ENCODE results near the gene MYH14. TPM values are rescaled to one million over a fixed set of nuclear protein-coding genes. Genes with fewer than 3 reads are reported as not detected.
"Not testable (repeated sequence)": the region's sequence is repeated elsewhere in the genome, so short reads cannot be mapped to it uniquely, and the experiment has no call there.

Gene MYH14
- total RNA-seq, 2 experiments from 2014 or later = not detected

DNA sequence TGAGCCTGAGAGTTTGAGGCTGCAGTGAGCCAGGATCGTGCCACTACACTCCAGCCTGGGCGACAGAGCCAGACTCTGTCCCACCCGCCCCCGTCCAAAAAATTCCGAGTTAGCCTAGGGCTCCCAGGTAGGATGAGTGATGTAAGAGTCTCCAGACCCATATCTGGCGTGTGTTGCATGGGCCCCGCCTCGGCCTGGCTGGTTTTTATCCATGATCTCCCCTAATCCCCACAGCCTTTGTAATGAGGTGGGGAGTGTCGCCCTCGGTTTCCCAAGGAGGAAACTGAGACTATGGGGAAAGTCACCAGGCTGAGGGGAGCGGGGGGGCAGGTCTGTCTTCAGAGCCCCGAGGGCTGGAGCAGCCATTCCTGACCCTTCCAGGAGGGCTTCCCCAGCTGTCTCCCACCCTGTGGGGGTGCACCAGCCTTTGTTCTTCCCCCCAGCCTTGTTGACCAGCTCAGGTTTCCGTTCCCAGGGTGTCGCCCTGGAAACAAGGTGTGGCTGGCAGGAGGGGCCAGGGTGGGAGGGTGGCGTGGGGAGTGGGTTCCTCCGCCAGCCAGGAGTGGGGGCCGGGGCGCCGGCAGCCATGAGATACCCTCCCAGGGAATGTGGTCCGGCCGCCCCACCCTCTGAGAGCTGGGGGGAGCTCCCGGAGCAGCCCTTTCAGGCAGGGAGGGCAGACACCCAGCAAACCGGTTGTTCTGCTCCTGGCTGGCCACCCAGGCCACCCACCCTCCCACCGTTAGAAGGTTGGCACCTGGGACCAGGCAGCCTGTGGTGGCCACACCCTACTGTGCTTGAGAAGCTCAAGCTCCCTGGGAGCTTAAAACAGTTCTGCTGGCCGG is 11.5 kb downstream of the MYH14 start:
- intact Hi-C loops (cut with micrococcal nuclease) = no loop called here
- H3K27ac Mint-ChIP-seq = no peak overlapping the region
- peaks cover 1% of the 10 kb centered on the region for H3K9me3 Mint-ChIP-seq
- CTCF ChIA-PET = no interaction called here
- peaks cover 10% of the 10 kb centered on the region for H3K27me3 Mint-ChIP-seq (ENCODE audit: low read depth)
- no peaks in the 10 kb centered on the region for H3K36me3 Mint-ChIP-seq (ENCODE audit: low read depth)
- no peaks in the 10 kb centered on the region for H3K4me1 Mint-ChIP-seq (ENCODE audit: low read depth)
- DNase-seq = no peak
- H3K4me3 Mint-ChIP-seq = no peak overlapping the region

DNA sequence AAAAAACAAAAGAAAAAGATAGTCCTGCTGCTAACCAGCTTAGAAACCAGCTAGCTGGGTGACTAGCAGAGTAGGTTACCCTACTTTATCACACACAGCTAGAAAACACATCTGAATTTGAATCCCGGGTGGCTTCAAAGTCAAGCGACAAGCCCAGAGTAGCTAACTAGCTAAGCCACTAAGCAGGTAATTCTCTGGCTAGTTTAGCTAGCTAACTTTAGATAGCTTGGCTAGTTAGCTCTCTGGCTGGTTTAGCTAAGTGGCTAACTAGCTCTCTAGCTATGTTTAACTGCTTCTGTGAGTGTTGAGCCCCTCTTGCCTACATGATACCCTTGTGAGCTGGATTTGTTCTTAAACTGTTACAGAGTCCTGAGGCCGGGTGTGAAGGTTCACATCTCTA is 12.4 kb downstream of the MYH14 start:
- intact Hi-C loops (cut with micrococcal nuclease) = no loop called here
- CTCF ChIA-PET = no interaction called here
- H3K27me3 Mint-ChIP-seq (ENCODE audit: low read depth) = peaks cover 10% of the 10 kb centered on the region
- no peak overlapping the region for H3K4me3 Mint-ChIP-seq
- H3K9me3 Mint-ChIP-seq = no peaks in the 10 kb centered on the region
- no peak overlapping the region for H3K27ac Mint-ChIP-seq
- no peaks in the 10 kb centered on the region for H3K36me3 Mint-ChIP-seq (ENCODE audit: low read depth)
- H3K4me1 Mint-ChIP-seq (ENCODE audit: low read depth) = no peaks in the 10 kb centered on the region
- no peak for DNase-seq

DNA sequence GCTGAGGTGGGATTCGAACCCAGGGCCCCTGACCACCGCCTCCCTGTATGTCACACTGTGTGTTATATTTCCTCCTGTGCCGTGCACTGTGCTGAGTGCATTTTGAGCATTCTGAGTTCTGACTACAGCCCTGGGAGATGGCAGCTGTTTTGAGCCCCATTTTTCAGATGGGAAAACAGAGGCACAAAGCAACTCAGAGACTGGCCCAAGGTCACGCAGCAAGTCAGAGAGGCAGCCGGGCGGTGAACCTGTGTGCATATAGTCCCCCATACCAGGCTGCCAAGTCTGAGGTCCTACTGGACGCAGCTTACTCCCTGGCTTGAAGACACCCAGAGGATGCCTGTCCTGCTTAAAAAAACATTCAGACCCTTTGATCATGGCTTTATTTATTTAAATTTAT is 17.7 kb downstream of the MYH14 start:
- no peak for DNase-seq
- Mint-ChIP-seq H3K36me3 (ENCODE audit: low read depth) (no peaks in the 10 kb centered on the region), H3K4me1 (ENCODE audit: low read depth) (no peaks in the 10 kb centered on the region), H3K4me3 (no peak overlapping the region), H3K9me3 (peaks cover 8% of the 10 kb centered on the region), H3K27me3 (ENCODE audit: low read depth) (peaks cover 13% of the 10 kb centered on the region), H3K27ac (no peak overlapping the region)
- intact Hi-C loops (cut with micrococcal nuclease) = no loop called here
- CTCF ChIA-PET = no interaction called here

DNA sequence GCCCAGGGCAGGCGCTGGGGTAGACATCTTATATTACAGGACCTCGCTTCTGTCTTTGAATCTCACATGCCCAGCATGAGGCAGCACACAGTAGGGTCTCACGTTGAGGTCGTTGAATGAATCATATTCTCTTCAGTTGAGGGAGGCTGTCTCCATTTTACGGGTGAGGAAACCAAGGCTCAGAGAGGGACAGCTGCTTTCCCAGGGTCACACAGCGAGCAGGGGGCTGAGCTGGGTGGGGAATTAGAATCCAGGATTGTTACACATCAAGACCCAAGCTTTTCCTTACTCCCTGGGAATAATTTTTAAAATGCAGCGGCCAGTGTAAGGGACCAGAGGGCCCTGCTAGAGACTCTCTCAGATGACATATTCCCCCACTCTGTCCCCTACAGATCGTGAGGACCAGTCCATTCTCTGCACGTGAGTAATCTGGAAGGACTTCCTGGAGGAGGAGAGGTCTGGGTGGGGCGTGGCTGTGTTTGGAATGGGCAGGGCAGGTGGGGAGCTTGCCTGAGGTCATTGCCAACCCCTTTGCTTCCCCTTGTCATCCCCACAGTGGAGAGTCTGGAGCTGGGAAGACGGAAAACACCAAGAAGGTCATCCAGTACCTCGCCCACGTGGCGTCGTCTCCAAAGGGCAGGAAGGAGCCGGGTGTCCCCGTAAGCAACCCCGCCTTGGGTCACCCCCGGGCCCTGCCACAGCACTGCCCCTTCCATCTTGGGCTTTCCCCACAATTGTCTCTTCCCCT is 19.4 kb downstream of the MYH14 start:
- peaks cover 5% of the 10 kb centered on the region for H3K27me3 Mint-ChIP-seq (ENCODE audit: low read depth)
- CTCF ChIA-PET = no interaction called here
- H3K4me1 Mint-ChIP-seq (ENCODE audit: low read depth) = no peaks in the 10 kb centered on the region
- intact Hi-C loops (cut with micrococcal nuclease) = no loop called here
- no peak overlapping the region for H3K4me3 Mint-ChIP-seq
- no peak overlapping the region for H3K27ac Mint-ChIP-seq
- no peaks in the 10 kb centered on the region for H3K36me3 Mint-ChIP-seq (ENCODE audit: low read depth)
- no peak for DNase-seq
- peaks cover 8% of the 10 kb centered on the region for H3K9me3 Mint-ChIP-seq

GRCh38 chr19:50223439-50223716 is 20.0 kb downstream of the MYH14 start:
- Mint-ChIP-seq H3K36me3 (ENCODE audit: low read depth) (no peaks in the 10 kb centered on the region), H3K4me3 (no peak overlapping the region), H3K9me3 (peaks cover 8% of the 10 kb centered on the region), H3K27ac (no peak overlapping the region), H3K4me1 (ENCODE audit: low read depth) (no peaks in the 10 kb centered on the region), H3K27me3 (ENCODE audit: low read depth) (peaks cover 5% of the 10 kb centered on the region)
- intact Hi-C loops (cut with micrococcal nuclease) = no loop called here
- DNase-seq = no peak
- CTCF ChIA-PET = no interaction called here

DNA sequence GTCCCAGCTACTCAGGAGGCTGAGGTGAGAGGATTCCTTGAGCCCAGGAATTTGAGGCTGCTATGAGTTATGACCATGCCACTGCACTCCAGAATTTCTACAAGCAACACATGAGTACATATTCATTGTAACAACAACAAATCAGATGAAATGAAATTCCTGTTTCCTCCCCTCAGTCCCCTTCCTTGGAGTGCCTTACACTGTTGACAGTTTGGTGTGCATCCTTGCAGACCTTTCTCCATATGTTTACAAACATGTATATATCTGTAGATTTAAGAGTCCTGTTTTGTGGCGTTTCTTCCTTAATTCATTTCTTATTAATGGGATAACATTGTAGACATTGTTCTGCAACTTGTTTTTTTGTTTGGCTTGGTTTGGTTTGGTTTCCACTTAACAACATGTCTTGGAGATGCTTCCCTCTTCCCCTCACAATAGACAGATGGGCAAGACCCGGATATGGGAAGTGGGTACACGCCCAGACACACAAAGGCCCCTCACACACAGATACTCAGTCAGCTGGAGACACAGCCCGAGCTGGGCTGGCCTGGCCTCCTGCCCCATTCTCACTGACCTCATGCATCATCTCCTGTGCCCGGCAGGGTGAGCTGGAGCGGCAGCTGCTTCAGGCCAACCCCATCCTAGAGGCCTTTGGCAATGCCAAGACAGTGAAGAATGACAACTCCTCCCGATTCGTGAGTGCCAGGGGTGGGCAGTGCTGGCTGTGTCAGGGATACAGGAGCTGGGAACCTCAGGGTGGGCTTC is 21.7 kb downstream of the MYH14 start:
- no peak overlapping the region for H3K27ac Mint-ChIP-seq
- H3K36me3 Mint-ChIP-seq (ENCODE audit: low read depth) = no peaks in the 10 kb centered on the region
- H3K4me1 Mint-ChIP-seq (ENCODE audit: low read depth) = no peaks in the 10 kb centered on the region
- H3K4me3 Mint-ChIP-seq = no peak overlapping the region
- intact Hi-C loops (cut with micrococcal nuclease) = no loop called here
- H3K27me3 Mint-ChIP-seq (ENCODE audit: low read depth) = peaks cover 5% of the 10 kb centered on the region
- H3K9me3 Mint-ChIP-seq = peaks cover 8% of the 10 kb centered on the region
- no peak for DNase-seq
- CTCF ChIA-PET = no interaction called here

- no peak overlapping the region for H3K4me3 Mint-ChIP-seq
- no peaks in the 10 kb centered on the region for H3K36me3 Mint-ChIP-seq (ENCODE audit: low read depth)
- H3K27ac Mint-ChIP-seq = no peak overlapping the region
- no peak for DNase-seq
- intact Hi-C loops (cut with micrococcal nuclease) = no loop called here
- H3K4me1 Mint-ChIP-seq (ENCODE audit: low read depth) = no peaks in the 10 kb centered on the region
- H3K9me3 Mint-ChIP-seq = peaks cover 8% of the 10 kb centered on the region
- H3K27me3 Mint-ChIP-seq (ENCODE audit: low read depth) = peaks cover 5% of the 10 kb centered on the region
- CTCF ChIA-PET = no interaction called here
Observed at GRCh38 chr19:50226536-50226935, 23.1 kb downstream of the MYH14 start.

GRCh38 chr19:50228153-50228552 is 24.7 kb downstream of the MYH14 start:
- H3K36me3 Mint-ChIP-seq (ENCODE audit: low read depth); H3K4me1 Mint-ChIP-seq (ENCODE audit: low read depth); H3K27ac Mint-ChIP-seq; DNase-seq; intact Hi-C loops (cut with micrococcal nuclease); H3K4me3 Mint-ChIP-seq; H3K27me3 Mint-ChIP-seq (ENCODE audit: low read depth); H3K9me3 Mint-ChIP-seq: not testable (repeated sequence)
- CTCF ChIA-PET = interaction anchor here (0.6 kb wide), 1 partner anchor 385 kb away, joined by 3 read pairs; no protein-coding TSS in a partner anchor

DNA sequence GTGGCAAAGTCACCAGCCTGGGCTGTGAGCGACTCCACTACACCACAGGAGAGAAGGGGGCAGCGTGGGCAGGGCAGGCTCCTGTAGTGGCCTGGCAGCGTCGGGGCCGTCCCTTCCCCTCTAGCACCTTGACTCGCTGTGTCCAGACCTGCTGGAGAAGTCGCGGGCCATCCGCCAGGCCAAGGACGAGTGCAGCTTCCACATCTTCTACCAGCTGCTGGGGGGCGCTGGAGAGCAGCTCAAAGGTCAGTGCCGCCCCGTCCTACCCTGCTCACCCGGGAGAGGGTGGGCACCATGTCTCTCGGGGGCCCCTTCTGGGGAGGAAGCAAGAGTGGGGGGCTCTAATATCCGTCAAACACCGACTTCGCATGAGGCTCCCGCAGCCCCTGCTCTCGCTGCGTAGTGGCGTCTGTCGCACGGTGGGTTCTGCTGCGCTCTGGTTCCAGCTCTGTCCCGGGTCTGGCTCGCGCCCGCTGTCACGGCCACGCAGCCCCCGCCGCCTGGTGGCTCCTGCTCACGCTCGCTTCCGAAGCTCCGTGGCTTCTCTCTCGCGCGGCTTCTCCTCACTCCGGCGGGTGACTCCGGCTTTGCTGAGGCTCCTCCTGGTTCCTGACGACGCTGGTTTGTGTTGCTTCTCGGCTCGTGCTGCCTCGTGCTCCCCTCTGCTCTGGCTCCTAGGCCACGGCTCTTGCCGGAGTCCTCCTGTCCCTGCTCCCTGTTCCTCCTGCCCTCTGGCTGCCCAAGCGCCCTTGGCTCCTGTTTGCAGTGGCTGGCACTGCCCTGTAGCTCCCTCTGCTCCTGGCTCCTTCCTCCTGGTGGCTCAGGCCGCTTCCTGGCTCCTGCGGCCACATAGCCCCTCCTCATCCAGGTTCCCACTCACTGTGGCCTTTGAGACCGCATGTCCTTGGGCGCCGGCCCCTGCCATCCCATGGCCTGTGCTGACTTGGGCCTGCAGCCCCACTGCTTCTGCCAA is 27.2 kb downstream of the MYH14 start:
- Mint-ChIP-seq H3K27ac (no peak overlapping the region), H3K4me1 (ENCODE audit: low read depth) (no peaks in the 10 kb centered on the region), H3K36me3 (ENCODE audit: low read depth) (no peaks in the 10 kb centered on the region), H3K9me3 (no peaks in the 10 kb centered on the region), H3K4me3 (no peak overlapping the region), H3K27me3 (ENCODE audit: low read depth) (no peaks in the 10 kb centered on the region)
- CTCF ChIA-PET = no interaction called here
- DNase-seq = no peak
- intact Hi-C loops (cut with micrococcal nuclease) = no loop called here

DNA sequence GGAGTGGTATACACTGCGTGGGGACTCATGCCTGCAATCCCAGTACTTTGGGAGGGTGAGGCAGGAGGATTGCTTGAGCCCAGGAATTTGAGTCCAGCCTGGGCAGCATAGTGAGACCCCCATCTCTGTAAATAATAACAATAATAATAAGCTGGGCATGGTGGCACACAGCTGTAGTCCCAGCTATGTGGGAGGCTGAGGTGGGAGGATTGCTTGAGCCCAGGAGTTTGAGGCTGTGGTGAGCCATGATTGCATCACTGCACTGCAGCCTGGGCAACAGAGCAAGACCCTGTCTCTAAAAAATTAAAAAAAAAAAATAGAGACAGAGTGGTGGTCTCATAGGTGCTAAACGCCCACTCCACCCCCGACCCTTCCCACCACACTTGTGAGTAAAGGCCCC is 28.0 kb downstream of the MYH14 start:
- H3K27me3 Mint-ChIP-seq (ENCODE audit: low read depth); H3K27ac Mint-ChIP-seq; H3K9me3 Mint-ChIP-seq; H3K4me3 Mint-ChIP-seq; H3K36me3 Mint-ChIP-seq (ENCODE audit: low read depth); DNase-seq; H3K4me1 Mint-ChIP-seq (ENCODE audit: low read depth); intact Hi-C loops (cut with micrococcal nuclease); CTCF ChIA-PET: not testable (repeated sequence)

DNA sequence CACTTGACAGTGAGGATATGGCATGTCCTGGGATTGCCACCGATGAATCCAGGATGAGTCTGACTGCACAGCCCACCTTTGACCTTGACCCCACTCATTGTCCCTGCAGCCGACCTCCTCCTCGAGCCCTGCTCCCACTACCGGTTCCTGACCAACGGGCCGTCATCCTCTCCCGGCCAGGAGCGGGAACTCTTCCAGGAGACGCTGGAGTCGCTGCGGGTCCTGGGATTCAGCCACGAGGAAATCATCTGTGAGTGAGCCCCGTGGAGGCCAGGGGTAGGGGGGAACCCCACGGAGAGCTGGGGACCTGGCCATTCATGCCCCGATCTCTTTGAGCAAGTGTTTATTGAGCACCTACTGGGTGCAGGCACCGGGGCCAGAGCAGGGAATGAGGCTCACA is 28.4 kb downstream of the MYH14 start:
- no peak for DNase-seq
- no peak overlapping the region for H3K27ac Mint-ChIP-seq
- no peaks in the 10 kb centered on the region for H3K9me3 Mint-ChIP-seq
- H3K27me3 Mint-ChIP-seq (ENCODE audit: low read depth) = peaks cover 2% of the 10 kb centered on the region
- H3K4me3 Mint-ChIP-seq = no peak overlapping the region
- CTCF ChIA-PET = no interaction called here
- no peaks in the 10 kb centered on the region for H3K4me1 Mint-ChIP-seq (ENCODE audit: low read depth)
- H3K36me3 Mint-ChIP-seq (ENCODE audit: low read depth) = no peaks in the 10 kb centered on the region
- intact Hi-C loops (cut with micrococcal nuclease) = no loop called here

DNA sequence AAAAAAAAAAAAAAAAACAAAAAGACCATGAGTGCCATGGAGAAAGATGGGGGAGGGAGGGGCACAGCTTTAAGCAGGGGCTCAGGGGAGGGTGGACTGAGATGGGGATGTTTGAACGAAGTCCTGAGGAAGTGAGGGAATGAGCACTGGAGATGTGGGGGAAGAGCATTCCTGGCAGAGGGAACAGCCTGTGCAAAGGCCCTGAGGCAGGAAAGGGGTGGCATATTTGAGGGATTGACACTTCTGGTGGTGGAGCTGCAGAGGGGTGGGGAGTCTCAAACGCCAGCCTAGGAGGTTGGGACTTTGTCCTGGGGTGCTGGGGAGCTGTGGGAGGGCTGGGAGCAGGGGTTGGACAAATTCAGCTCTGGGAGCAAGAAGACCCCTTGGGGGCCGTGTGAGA is 29.2 kb downstream of the MYH14 start:
- Mint-ChIP-seq H3K9me3 (no peaks in the 10 kb centered on the region), H3K4me1 (ENCODE audit: low read depth) (no peaks in the 10 kb centered on the region), H3K27ac (no peak overlapping the region), H3K4me3 (no peak overlapping the region), H3K36me3 (ENCODE audit: low read depth) (no peaks in the 10 kb centered on the region), H3K27me3 (ENCODE audit: low read depth) (peaks cover 6% of the 10 kb centered on the region)
- CTCF ChIA-PET = no interaction called here
- DNase-seq = no peak
- intact Hi-C loops (cut with micrococcal nuclease) = no loop called here

All from activated naive CD4-positive, alpha-beta T cell treated with anti-CD3 and anti-CD28 coated beads for 36 hours (primary cell).